IMR-90 (cell line): Measurements from ENCODE around the gene GYPE.

Experiments used
- CEBPB ChIP-seq: IDR thresholded peaks from 2 replicates; pipeline ENCODE4 v1.6.1; 2012; ENCODE audit warnings: low read depth, low read length, improper control_type of control experiment
- CTCF ChIP-seq: conservative IDR thresholded peaks from 2 replicates; pipeline ENCODE4 v1.5.1; 2012; ENCODE audit warnings: mild to moderate bottlenecking, low read depth, low read length, improper control_type of control experiment
- MXI1 ChIP-seq: IDR thresholded peaks from 2 replicates; pipeline ENCODE4 v1.6.1; 2012; ENCODE audit warnings: low read depth, mild to moderate bottlenecking, low read length, moderate library complexity, borderline replicate concordance
- POLR2A ChIP-seq: IDR thresholded peaks from 2 replicates; pipeline ENCODE4 v1.6.1; 2012; ENCODE audit warnings: mild to moderate bottlenecking, low read depth, low read length

- TF ChIP-seq CEBPB (no peak), CTCF (no peak), MXI1 (no peak), POLR2A (no peak)
These were observed 34.2 kb upstream of the GYPE start for GRCh38 chr4:143939528-143939927.
